CD4-positive, alpha-beta T cell treated with Interleukin-1 beta for 1 hour (primary cell): ENCODE results near the gene TSPAN4.

ENCODE experiments used
- DNase-seq, 2 donors: peaks; one replicate each; pipeline ENCODE4 v3.0.0-alpha.2; 2020 to 2022

The TSPAN4 gene

GRCh38 chr11:890794-891540 lies 48.3 kb downstream of the TSPAN4 start:
- DNase-seq, result no peak

GRCh38 chr11:893008-893654 lies 50.5 kb downstream of the TSPAN4 start:
- no peak for DNase-seq

GRCh38 chr11:894575-895201 lies 52.0 kb downstream of the TSPAN4 start:
- DNase-seq, result no peak

GRCh38 chr11:895331-896110 lies 52.9 kb downstream of the TSPAN4 start:
- DNase-seq, result no peak

- no peak for DNase-seq
These were observed 54.8 kb downstream of the TSPAN4 start for GRCh38 chr11:897253-898142.

- DNase-seq, result no peak
These were observed 55.5 kb downstream of the TSPAN4 start for GRCh38 chr11:898143-898511.

GRCh38 chr11:898540-899190 lies 56.0 kb downstream of the TSPAN4 start:
- DNase-seq, result no peak

GRCh38 chr11:899724-900123 lies 57.1 kb downstream of the TSPAN4 start:
- no peak for DNase-seq

- no peak for DNase-seq
These were observed 57.9 kb downstream of the TSPAN4 start for GRCh38 chr11:900545-900944.

- no peak for DNase-seq
These were observed 58.9 kb downstream of the TSPAN4 start for GRCh38 chr11:901452-902061.

GRCh38 chr11:904380-904779 lies 61.7 kb downstream of the TSPAN4 start:
- no peak for DNase-seq

GRCh38 chr11:905952-906351 lies 63.3 kb downstream of the TSPAN4 start:
- no peak for DNase-seq

- no peak for DNase-seq
These were observed 65.0 kb downstream of the TSPAN4 start for GRCh38 chr11:907668-908067.

GRCh38 chr11:908273-908672 lies 65.6 kb downstream of the TSPAN4 start:
- DNase-seq, result no peak

- DNase-seq, result no peak
These were observed 66.8 kb downstream of the TSPAN4 start for GRCh38 chr11:909406-909805.

GRCh38 chr11:910044-910588 lies 67.5 kb downstream of the TSPAN4 start:
- DNase-seq, result no peak

- peak; percentile 86 to 87 for DNase-seq
These were observed 68.0 kb downstream of the TSPAN4 start, which contains the start of gene CHID1 for GRCh38 chr11:910589-911030. CHID1 (minus strand) TSS chr11:910810; CDS start chr11:904816, 5,994 bp downstream.

GRCh38 chr11:911031-911889 lies 68.6 kb downstream of the TSPAN4 start:
- DNase-seq, result no peak

GRCh38 chr11:911890-912219 lies 69.2 kb downstream of the TSPAN4 start:
- DNase-seq, result no peak

- no peak for DNase-seq
These were observed 69.6 kb downstream of the TSPAN4 start for GRCh38 chr11:912266-912665.
